Measurements from ENCODE around the gene NOL4L. TPM values are rescaled to one million over a fixed set of nuclear protein-coding genes. Genes with fewer than 3 reads are reported as not detected.

Gene NOL4L
- total and polyA plus RNA-seq, 2 experiments from 2014 or later, result 38.8 to 39.2 TPM

DNA sequence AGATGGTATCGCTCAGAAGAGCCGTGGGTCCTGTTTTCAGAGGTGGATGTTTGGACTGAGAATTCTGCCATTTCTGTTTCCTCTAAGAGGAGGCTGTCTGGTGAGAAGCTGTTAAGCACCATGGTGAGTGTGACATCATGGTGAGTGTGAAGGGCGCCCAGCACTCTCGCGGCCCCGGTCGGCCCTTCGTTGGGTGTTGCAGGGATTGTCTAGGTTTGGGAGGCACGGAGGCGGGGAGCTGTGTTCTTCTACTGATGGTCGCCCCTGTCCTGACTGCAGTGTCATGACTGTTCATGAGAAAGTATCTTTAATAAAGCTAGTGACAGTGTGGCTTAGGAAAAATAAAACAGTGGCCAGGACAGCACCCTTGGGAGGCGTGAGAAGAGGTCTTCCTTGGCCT lies 70.4 kb downstream of the NOL4L start:
- H3K27ac Mint-ChIP-seq, result no peak overlapping the region
- H3K9me3 Mint-ChIP-seq, result no peaks in the 10 kb centered on the region

More for the DNA sequence above, 70.4 kb downstream of the NOL4L start:
- Histone ChIP-seq H3F3A (replicated peaks; ENCODE audit: low read depth) (peaks cover 7% of the 10 kb centered on the region; the same call in 1 of the 2 replicates), H3K4me2 (no peak overlapping the region), H2AFZ (no peak overlapping the region), H3K36me3 (ENCODE audit: insufficient read depth) (no peaks in the 10 kb centered on the region), H3K4me3 (no peak overlapping the region), H3K9me2 (ENCODE audit: insufficient read depth) (no peaks in the 10 kb centered on the region; the same call in 1 of the 2 replicates), H3K4me1 (ENCODE audit: insufficient read depth) (peaks cover 17% of the 10 kb centered on the region), H3K79me2 (replicated peaks; ENCODE audit: insufficient read depth) (no peaks in the 10 kb centered on the region), H4K20me1 (replicated peaks; ENCODE audit: insufficient read depth) (no peaks in the 10 kb centered on the region), H3K27ac (ENCODE audit: low read depth) (no peak overlapping the region), H3K27me3 (ENCODE audit: insufficient read depth) (no peaks in the 10 kb centered on the region)
- ATAC-seq (no peak), DNase-seq (ENCODE audit: low spot score) (no peak)
- Mint-ChIP-seq H3K36me3 (ENCODE audit: low read depth) (no peaks in the 10 kb centered on the region), H3K27me3 (ENCODE audit: insufficient read depth, low read depth, poor library complexity) (peaks cover 9% of the 10 kb centered on the region), H3K4me3 (no peak overlapping the region), H3K4me1 (peaks cover 18% of the 10 kb centered on the region)
- no peak for TF ChIP-seq JUNB (IDR thresholded peaks at IDR 0.05; ENCODE audit: unreplicated experiment)
- TF ChIP-seq ZNF114 (CRISPR knock-in tag; IDR thresholded peaks at IDR 0.05), result no peak
- TF ChIP-seq, protein P1, sequence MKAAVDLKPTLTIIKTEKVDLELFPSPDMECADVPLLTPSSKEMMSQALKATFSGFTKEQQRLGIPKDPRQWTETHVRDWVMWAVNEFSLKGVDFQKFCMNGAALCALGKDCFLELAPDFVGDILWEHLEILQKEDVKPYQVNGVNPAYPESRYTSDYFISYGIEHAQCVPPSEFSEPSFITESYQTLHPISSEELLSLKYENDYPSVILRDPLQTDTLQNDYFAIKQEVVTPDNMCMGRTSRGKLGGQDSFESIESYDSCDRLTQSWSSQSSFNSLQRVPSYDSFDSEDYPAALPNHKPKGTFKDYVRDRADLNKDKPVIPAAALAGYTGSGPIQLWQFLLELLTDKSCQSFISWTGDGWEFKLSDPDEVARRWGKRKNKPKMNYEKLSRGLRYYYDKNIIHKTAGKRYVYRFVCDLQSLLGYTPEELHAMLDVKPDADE (IDR thresholded peaks at IDR 0.05), result no peak
- no peak for TF ChIP-seq EZH2phosphoT487 (IDR thresholded peaks at IDR 0.05; ENCODE audit: unreplicated experiment)
- TF ChIP-seq POLR2AphosphoS5 (IDR thresholded peaks at IDR 0.05; ENCODE audit: low read depth), result no peak
- no peak for TF ChIP-seq NANOG (IDR thresholded peaks at IDR 0.05; ENCODE audit: borderline replicate concordance)
- TF ChIP-seq EZH2 (IDR thresholded peaks at IDR 0.05; ENCODE audit: low read depth, unreplicated experiment), result no peak
- TF ChIP-seq, protein P2, sequence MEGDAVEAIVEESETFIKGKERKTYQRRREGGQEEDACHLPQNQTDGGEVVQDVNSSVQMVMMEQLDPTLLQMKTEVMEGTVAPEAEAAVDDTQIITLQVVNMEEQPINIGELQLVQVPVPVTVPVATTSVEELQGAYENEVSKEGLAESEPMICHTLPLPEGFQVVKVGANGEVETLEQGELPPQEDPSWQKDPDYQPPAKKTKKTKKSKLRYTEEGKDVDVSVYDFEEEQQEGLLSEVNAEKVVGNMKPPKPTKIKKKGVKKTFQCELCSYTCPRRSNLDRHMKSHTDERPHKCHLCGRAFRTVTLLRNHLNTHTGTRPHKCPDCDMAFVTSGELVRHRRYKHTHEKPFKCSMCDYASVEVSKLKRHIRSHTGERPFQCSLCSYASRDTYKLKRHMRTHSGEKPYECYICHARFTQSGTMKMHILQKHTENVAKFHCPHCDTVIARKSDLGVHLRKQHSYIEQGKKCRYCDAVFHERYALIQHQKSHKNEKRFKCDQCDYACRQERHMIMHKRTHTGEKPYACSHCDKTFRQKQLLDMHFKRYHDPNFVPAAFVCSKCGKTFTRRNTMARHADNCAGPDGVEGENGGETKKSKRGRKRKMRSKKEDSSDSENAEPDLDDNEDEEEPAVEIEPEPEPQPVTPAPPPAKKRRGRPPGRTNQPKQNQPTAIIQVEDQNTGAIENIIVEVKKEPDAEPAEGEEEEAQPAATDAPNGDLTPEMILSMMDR (conservative IDR thresholded peaks at IDR 0.05; ENCODE audit: low read depth in 2 of 2), result no peak
- TF ChIP-seq REST (IDR thresholded peaks at IDR 0.05; ENCODE audit: unreplicated experiment), result no peak
- no peak for TF ChIP-seq STAT1 (IDR thresholded peaks at IDR 0.05; ENCODE audit: unreplicated experiment)
- no peak for TF ChIP-seq ZNF331 (CRISPR knock-in tag; IDR thresholded peaks at IDR 0.05; ENCODE audit: low read depth)
- no peak for TF ChIP-seq ZNF462 (CRISPR knock-in tag; IDR thresholded peaks at IDR 0.05)
- TF ChIP-seq CREB1 (CRISPR knock-in tag; IDR thresholded peaks at IDR 0.05; ENCODE audit: low read depth), result no peak

All from GM23338 (cell line).